IMR-90 (cell line): ENCODE data around the gene VPS4B.

Source experiments
- BHLHE40 ChIP-seq: fragments of 150-350 bp; IDR thresholded peaks from 2 replicates; pipeline ENCODE4 v1.6.1; 2016; ENCODE audit warnings: mild to moderate bottlenecking, low read depth, low read length
- FOS ChIP-seq: fragments of 150-350 bp; IDR thresholded peaks from 2 replicates; pipeline ENCODE4 v1.6.1; 2016; ENCODE audit warnings: low read depth, low read length
- POLR2A ChIP-seq: IDR thresholded peaks from 2 replicates; pipeline ENCODE4 v1.6.1; 2012; ENCODE audit warnings: mild to moderate bottlenecking, low read depth, low read length
- RAD21 ChIP-seq: IDR thresholded peaks from 2 replicates; pipeline ENCODE4 v1.6.1; 2012; ENCODE audit warnings: low read length, improper control_type of control experiment
- RCOR1 ChIP-seq: IDR thresholded peaks from 2 replicates; pipeline ENCODE4 v1.6.1; 2012; ENCODE audit warnings: mild to moderate bottlenecking, low read length, improper control_type of control experiment; ENCODE audit not compliant: insufficient replicate concordance
- SMC3 ChIP-seq: fragments of 150-350 bp; IDR thresholded peaks from 2 replicates; pipeline ENCODE4 v1.6.1; 2016; ENCODE audit warnings: low read depth, mild to moderate bottlenecking, antibody characterized with exemption, low read length, moderate library complexity
- TF ChIP-seq, protein P1 (sequence below): conservative IDR thresholded peaks from 2 replicates; pipeline ENCODE4 v1.5.1; 2012; ENCODE audit warnings: mild to moderate bottlenecking, low read depth, low read length, improper control_type of control experiment

DNA sequence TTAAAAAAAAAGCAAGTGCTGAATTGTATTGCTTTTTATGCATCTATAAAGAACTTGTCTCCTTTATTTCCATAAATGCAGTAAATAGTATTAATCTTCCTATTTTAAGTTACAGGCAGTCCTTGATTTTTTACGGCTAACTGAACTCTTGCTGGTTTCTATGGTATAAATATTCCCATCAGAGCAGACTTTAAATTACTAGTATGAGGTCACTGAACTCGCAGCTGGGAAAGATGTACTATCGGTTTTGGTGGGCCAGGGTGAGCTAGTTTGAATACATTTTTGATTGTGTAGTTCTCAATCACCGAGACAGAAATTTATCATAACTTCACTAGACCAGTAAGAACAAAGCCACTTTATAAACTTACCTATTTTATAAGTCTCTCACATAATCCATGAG is 34.4 kb downstream of the VPS4B start:
- TF ChIP-seq, protein P1, sequence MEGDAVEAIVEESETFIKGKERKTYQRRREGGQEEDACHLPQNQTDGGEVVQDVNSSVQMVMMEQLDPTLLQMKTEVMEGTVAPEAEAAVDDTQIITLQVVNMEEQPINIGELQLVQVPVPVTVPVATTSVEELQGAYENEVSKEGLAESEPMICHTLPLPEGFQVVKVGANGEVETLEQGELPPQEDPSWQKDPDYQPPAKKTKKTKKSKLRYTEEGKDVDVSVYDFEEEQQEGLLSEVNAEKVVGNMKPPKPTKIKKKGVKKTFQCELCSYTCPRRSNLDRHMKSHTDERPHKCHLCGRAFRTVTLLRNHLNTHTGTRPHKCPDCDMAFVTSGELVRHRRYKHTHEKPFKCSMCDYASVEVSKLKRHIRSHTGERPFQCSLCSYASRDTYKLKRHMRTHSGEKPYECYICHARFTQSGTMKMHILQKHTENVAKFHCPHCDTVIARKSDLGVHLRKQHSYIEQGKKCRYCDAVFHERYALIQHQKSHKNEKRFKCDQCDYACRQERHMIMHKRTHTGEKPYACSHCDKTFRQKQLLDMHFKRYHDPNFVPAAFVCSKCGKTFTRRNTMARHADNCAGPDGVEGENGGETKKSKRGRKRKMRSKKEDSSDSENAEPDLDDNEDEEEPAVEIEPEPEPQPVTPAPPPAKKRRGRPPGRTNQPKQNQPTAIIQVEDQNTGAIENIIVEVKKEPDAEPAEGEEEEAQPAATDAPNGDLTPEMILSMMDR, result no peak
- TF ChIP-seq POLR2A (no peak), BHLHE40 (no peak), FOS (no peak), RAD21 (no peak), SMC3 (no peak), RCOR1 (no peak)
